ENCODE measurements around the gene PREX1. TPM values are rescaled to one million over a fixed set of nuclear protein-coding genes. Genes with fewer than 3 reads are reported as not detected.
A peak's percentile ranks its signal among the peaks of the same experiment; 100 is the strongest.

The PREX1 gene
- total RNA-seq, 4 donors from 2014 or later: 9.9 to 150 (median 18.4) TPM

DNA sequence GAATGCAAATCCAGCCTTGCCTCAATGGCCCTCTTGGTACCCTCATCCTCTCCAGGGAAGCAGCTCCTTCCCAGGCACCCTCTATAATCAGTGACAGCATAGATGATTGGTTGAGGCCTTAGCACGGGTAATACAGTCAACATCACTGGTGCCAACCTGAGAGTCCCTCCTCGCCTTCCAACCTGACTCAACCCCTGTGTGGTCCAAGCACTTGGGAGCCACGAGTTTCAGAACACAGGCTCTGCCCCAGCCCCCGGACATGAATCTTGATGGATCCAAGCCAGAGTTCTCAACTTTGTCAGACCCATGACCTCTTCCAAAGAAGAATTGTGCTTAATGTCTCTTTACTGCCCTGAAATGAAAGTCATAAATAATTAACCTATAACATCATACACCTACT, 213.9 kb downstream of the PREX1 start:
- Histone ChIP-seq H3K9me3 (no peaks in the 10 kb centered on the region), H3K27ac (no peak overlapping the region), H3K4me3 (no peak overlapping the region), H3K36me3 (no peaks in the 10 kb centered on the region), H3K4me1 (no peaks in the 10 kb centered on the region), H3K27me3 (no peaks in the 10 kb centered on the region)
- peak in 2 of 3 donors; percentile 14 for DNase-seq
- no peak for TF ChIP-seq POLR2A (IDR thresholded peaks at IDR 0.05)
- TF ChIP-seq, protein P1, sequence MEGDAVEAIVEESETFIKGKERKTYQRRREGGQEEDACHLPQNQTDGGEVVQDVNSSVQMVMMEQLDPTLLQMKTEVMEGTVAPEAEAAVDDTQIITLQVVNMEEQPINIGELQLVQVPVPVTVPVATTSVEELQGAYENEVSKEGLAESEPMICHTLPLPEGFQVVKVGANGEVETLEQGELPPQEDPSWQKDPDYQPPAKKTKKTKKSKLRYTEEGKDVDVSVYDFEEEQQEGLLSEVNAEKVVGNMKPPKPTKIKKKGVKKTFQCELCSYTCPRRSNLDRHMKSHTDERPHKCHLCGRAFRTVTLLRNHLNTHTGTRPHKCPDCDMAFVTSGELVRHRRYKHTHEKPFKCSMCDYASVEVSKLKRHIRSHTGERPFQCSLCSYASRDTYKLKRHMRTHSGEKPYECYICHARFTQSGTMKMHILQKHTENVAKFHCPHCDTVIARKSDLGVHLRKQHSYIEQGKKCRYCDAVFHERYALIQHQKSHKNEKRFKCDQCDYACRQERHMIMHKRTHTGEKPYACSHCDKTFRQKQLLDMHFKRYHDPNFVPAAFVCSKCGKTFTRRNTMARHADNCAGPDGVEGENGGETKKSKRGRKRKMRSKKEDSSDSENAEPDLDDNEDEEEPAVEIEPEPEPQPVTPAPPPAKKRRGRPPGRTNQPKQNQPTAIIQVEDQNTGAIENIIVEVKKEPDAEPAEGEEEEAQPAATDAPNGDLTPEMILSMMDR (IDR thresholded peaks at IDR 0.05): no peak

- DNase-seq: peak in 2 of 3 donors; percentile 3 to 6
- TF ChIP-seq, protein P1 (IDR thresholded peaks at IDR 0.05): no peak
- TF ChIP-seq POLR2A (IDR thresholded peaks at IDR 0.05): no peak
- Histone ChIP-seq H3K4me3 (no peak overlapping the region), H3K4me1 (no peaks in the 10 kb centered on the region), H3K36me3 (no peaks in the 10 kb centered on the region), H3K27ac (no peak overlapping the region), H3K27me3 (no peaks in the 10 kb centered on the region), H3K9me3 (no peaks in the 10 kb centered on the region)
Observed at GRCh38 chr20:48612335-48612734, 215.5 kb downstream of the PREX1 start.

DNA sequence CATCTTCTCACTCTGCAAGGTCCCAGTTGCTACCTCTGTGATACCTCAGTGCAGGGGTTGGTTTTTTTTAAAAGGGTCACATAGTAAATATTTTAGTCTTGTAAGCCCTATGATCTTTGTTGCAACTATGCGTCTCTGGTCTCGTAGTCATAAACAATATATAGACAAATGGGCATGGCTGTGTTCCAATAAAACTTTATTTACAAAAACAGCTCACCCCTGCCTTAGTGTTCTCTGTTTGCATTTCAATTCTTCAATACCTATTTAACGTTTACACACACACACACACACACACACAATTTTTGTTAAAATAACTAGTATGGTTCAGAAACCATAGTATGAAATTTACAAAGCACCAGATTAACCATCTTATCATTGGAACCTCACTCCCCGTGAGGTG, 216.8 kb downstream of the PREX1 start:
- no peaks in the 10 kb centered on the region for H3K4me1 ChIP-seq
- H3K36me3 ChIP-seq: no peaks in the 10 kb centered on the region
- TF ChIP-seq, protein P1 (IDR thresholded peaks at IDR 0.05): no peak
- TF ChIP-seq POLR2A (IDR thresholded peaks at IDR 0.05): no peak
- no peak overlapping the region for H3K27ac ChIP-seq
- no peak overlapping the region for H3K4me3 ChIP-seq
- H3K9me3 ChIP-seq: no peaks in the 10 kb centered on the region
- no peak for DNase-seq
- no peaks in the 10 kb centered on the region for H3K27me3 ChIP-seq

DNA sequence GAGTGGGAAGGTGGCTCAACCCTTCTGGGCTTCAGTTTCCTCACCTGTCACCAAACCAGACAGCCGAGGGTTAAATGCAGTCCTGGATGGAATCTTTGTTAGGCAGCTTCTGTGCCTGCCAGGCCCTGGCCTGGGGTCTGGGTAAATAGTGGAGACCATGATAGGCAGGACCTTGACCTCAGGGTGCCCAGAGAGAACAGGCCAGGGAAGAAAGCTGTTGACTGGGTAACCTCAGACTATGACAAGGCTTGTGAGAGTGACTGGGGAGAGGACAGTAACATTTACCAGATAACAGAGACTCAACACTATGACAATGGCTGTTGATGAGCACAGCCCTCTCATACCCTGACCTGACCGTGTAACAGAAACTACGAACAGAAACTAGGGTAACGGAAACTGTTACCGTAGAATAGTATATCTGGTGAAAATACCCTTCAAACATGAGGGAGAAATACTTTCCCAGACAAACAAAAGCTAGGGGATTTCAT, 218.3 kb downstream of the PREX1 start:
- peak in 1 of 3 donors; percentile 15 for DNase-seq
- TF ChIP-seq, protein P1 (IDR thresholded peaks at IDR 0.05): no peak
- no peak for TF ChIP-seq POLR2A (IDR thresholded peaks at IDR 0.05)

DNA sequence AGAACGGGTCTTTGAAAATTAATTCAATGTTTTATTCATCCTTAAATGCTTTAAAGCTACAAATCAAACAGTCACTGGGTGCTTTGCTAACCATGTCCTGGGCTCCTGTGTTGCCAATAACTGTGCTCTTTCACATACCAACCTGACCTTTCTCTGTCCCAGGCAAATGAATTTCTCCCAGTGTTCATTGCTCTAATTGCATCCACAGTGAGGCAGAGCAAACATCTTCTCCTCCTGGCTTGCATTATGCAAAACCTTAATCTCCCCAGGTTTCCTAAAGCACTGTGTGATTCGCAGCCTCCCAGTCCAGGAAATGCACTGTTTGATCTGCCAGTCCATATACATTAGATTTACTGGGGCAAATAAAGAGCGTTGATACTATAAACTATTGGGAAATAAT, 219.0 kb downstream of the PREX1 start:
- Histone ChIP-seq H3K9me3 (no peaks in the 10 kb centered on the region), H3K4me1 (no peaks in the 10 kb centered on the region), H3K36me3 (no peaks in the 10 kb centered on the region), H3K4me3 (no peak overlapping the region), H3K27ac (no peak overlapping the region), H3K27me3 (no peaks in the 10 kb centered on the region)
- DNase-seq: no peak
- TF ChIP-seq POLR2A (IDR thresholded peaks at IDR 0.05): no peak
- TF ChIP-seq, protein P1 (IDR thresholded peaks at IDR 0.05): no peak

More for the DNA sequence above, 218.3 kb downstream of the PREX1 start:
- no peaks in the 10 kb centered on the region for H3K4me1 ChIP-seq
- no peak overlapping the region for H3K4me3 ChIP-seq
- no peak overlapping the region for H3K27ac ChIP-seq
- no peaks in the 10 kb centered on the region for H3K9me3 ChIP-seq
- H3K27me3 ChIP-seq: no peaks in the 10 kb centered on the region
- H3K36me3 ChIP-seq: no peaks in the 10 kb centered on the region

DNA sequence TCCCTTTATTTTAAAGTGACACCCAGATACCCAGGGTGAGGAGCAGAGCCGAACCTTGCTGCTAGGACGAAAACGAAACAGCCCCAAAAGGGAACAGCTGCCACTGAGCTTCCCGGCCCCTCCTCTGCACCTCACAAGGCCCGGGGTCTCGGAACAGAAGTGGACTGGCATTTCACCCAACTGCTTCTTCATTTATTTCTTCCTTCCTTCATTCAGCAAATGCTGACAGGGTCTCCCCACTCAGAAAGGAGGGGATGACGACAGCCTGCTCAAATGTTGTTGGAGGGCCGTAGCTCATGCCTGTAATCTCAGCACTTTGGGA, 220.3 kb downstream of the PREX1 start:
- no peaks in the 10 kb centered on the region for H3K9me3 ChIP-seq
- H3K27me3 ChIP-seq: no peaks in the 10 kb centered on the region
- peak in 1 of 3 donors; percentile 9 for DNase-seq
- H3K27ac ChIP-seq: no peak overlapping the region
- H3K36me3 ChIP-seq: no peaks in the 10 kb centered on the region
- no peaks in the 10 kb centered on the region for H3K4me1 ChIP-seq
- no peak overlapping the region for H3K4me3 ChIP-seq
- no peak for TF ChIP-seq POLR2A (IDR thresholded peaks at IDR 0.05)
- TF ChIP-seq, protein P1 (IDR thresholded peaks at IDR 0.05): no peak
